HG03066 (cell line): ENCODE data around the gene AMACR.

Experiments
- ATAC-seq: cut with Tn5 transposase; IDR thresholded peaks from one replicate; pipeline ENCODE4 v1.9.1; 2021; ENCODE audit warnings: low read depth; ENCODE audit not compliant: unreplicated experiment

The AMACR gene

GRCh38 chr5:34007621-34008600, at the start of gene AMACR:
Gene AMACR, minus strand, starts transcription at chr5:34008050. Its CDS starts 31 bp downstream, at chr5:34008019.
- ATAC-seq: peak; percentile 92

GRCh38 chr5:34057569-34057968, 49.7 kb upstream of the AMACR start:
- ATAC-seq: no peak

GRCh38 chr5:34057118-34057517, 49.3 kb upstream of the AMACR start:
- no peak for ATAC-seq

GRCh38 chr5:34055667-34056066, 47.8 kb upstream of the AMACR start:
- no peak for ATAC-seq

GRCh38 chr5:34054400-34054729, 46.5 kb upstream of the AMACR start:
- ATAC-seq: no peak

- no peak for ATAC-seq
Measured at GRCh38 chr5:34053571-34054399, 45.9 kb upstream of the AMACR start.

- ATAC-seq: no peak
Measured at GRCh38 chr5:34053133-34053532, 45.3 kb upstream of the AMACR start.

- ATAC-seq: no peak
Measured at GRCh38 chr5:34051374-34051980, 43.6 kb upstream of the AMACR start.

- no peak for ATAC-seq
Measured at GRCh38 chr5:34047774-34048572, 40.1 kb upstream of the AMACR start.

GRCh38 chr5:34047143-34047542, 39.3 kb upstream of the AMACR start:
- ATAC-seq: no peak

- ATAC-seq: no peak
Measured at GRCh38 chr5:34045996-34046395, 38.1 kb upstream of the AMACR start.

- no peak for ATAC-seq
Measured at GRCh38 chr5:34045023-34045422, 37.2 kb upstream of the AMACR start.

- ATAC-seq: no peak
Measured at GRCh38 chr5:34043099-34043876, 35.4 kb upstream of the AMACR start, which contains the start of gene C1QTNF3. Gene C1QTNF3, minus strand, starts transcription at chr5:34043213. Its CDS starts 88 bp downstream, at chr5:34043125.

GRCh38 chr5:34042321-34042720, 34.5 kb upstream of the AMACR start:
- ATAC-seq: no peak

GRCh38 chr5:34041247-34041972, 33.6 kb upstream of the AMACR start:
- no peak for ATAC-seq

- ATAC-seq: no peak
Measured at GRCh38 chr5:34040472-34040871, 32.6 kb upstream of the AMACR start.

GRCh38 chr5:34039398-34040157, 31.7 kb upstream of the AMACR start:
- no peak for ATAC-seq

- no peak for ATAC-seq
Measured at GRCh38 chr5:34038838-34039237, 31.0 kb upstream of the AMACR start.
